Caco-2 (cell line): ENCODE measurements around the gene LARGE2. TPM values are rescaled to one million over a fixed set of nuclear protein-coding genes. Genes with fewer than 3 reads are reported as not detected.

ENCODE experiments used
- BruUV-seq: library from RNA; stranded (reverse); fragments of 400-500 nt; replicated peaks from 2 replicates; lab custom pipeline; 2021; lab: Mats Ljungman, UMichigan
- CTCF ChIA-PET: fragments of 300-600 bp; sonication (Branson Sonifier 250); formaldehyde crosslinking; loops from one replicate; lab custom pipeline; 2022; ENCODE audit warnings: antibody characterized with exemption; lab: Charles Lee
- POLR2A ChIA-PET: fragments of 300-600 bp; sonication (Branson Sonifier 250); formaldehyde crosslinking; loops from one replicate; lab custom pipeline; 2022; ENCODE audit warnings: antibody characterized with exemption; lab: Charles Lee
- DNase-seq, 2 experiments: peaks; one replicate each; pipeline versions ENCODE4 v3.0.0 to v3.0.0-alpha.2; 2020 to 2022
- H3K27me3 ChIP-seq: replicated peaks from 2 replicates; pipeline ENCODE4 v1.6.0; 2011; ENCODE audit warnings: low read length; ENCODE audit not compliant: control insufficient read depth, insufficient read depth
- H3K36me3 ChIP-seq: 2 replicates; pipeline ENCODE4 v1.5.1; 2011; ENCODE audit warnings: low read length; ENCODE audit not compliant: control insufficient read depth, insufficient read depth
- H3K4me1 ChIP-seq: fragments of 250-450 bp; sonication (Bioruptor Pico); 2 replicates; pipeline ENCODE4 v1.5.1; 2020; ENCODE audit warnings: mild to moderate bottlenecking
- H3K4me3 ChIP-seq: 2 replicates; pipeline ENCODE4 v1.5.1; 2011; ENCODE audit warnings: low read depth, mild to moderate bottlenecking, control low read depth, low read length
- H3K9me3 ChIP-seq: fragments of 250-450 bp; sonication (Bioruptor Pico); 2 replicates; pipeline ENCODE4 v1.5.1; 2020; ENCODE audit warnings: mild to moderate bottlenecking, moderate library complexity
- H3K27ac Mint-ChIP-seq: one replicate; pipeline ENCODE4 v1.8.0; 2022; ENCODE audit warnings: mixed read lengths; ENCODE audit not compliant: unreplicated experiment
- H3K27me3 Mint-ChIP-seq: one replicate; pipeline ENCODE4 v1.8.0; 2022; ENCODE audit warnings: mixed read lengths; ENCODE audit not compliant: insufficient read depth, unreplicated experiment
- H3K36me3 Mint-ChIP-seq: one replicate; pipeline ENCODE4 v1.8.0; 2022; ENCODE audit warnings: mild to moderate bottlenecking, mixed read lengths; ENCODE audit not compliant: insufficient read depth, unreplicated experiment
- H3K4me1 Mint-ChIP-seq: one replicate; pipeline ENCODE4 v1.8.0; 2022; ENCODE audit warnings: low read depth, mixed read lengths; ENCODE audit not compliant: unreplicated experiment
- H3K4me3 Mint-ChIP-seq: one replicate; pipeline ENCODE4 v1.8.0; 2022; ENCODE audit warnings: mild to moderate bottlenecking, moderate library complexity, mixed read lengths; ENCODE audit not compliant: unreplicated experiment
- H3K9me3 Mint-ChIP-seq: one replicate; pipeline ENCODE4 v1.8.0; 2022; ENCODE audit warnings: mixed read lengths; ENCODE audit not compliant: unreplicated experiment
- CTCF ChIP-seq, 2 experiments: fragments of 200-600 bp in 1 of 2; IDR thresholded peaks; 1 replicate in 1 of 2; 2 replicates in 1 of 2; pipeline versions ENCODE4 v1.5.1 to v1.8.0; 2011 to 2022; ENCODE audit warnings: antibody characterized with exemption in 1 of 2, control low read depth in 1 of 2, inconsistent platforms in 1 of 2, low read depth in 1 of 2, low read length in 1 of 2, mild to moderate bottlenecking in 1 of 2, moderate library complexity in 1 of 2; ENCODE audit not compliant: insufficient read depth in 1 of 2, severe bottlenecking in 1 of 2, unreplicated experiment in 1 of 2
- intact Hi-C: fragments of 100-400 bp; cut with micrococcal nuclease; formaldehyde crosslinking; loops from one replicate; pipeline ENCODE4 v1.10.0; 2022; ENCODE audit not compliant: unreplicated experiment
- total RNA-seq: library from RNA; stranded (reverse); gene quantifications from 2 replicates; pipeline ENCODE4 v1.2.3, GENCODE V29; 2022

Gene LARGE2
- total RNA-seq, 1 experiment from 2014 or later = 67.4 TPM

GRCh38 chr11:45901626-45902025 lies 20.8 kb upstream of the LARGE2 start:
- H3K4me3 ChIP-seq = no peak overlapping the region
- H3K9me3 Mint-ChIP-seq = no peaks in the 10 kb centered on the region
- no peak for TF ChIP-seq CTCF (IDR thresholded peaks at IDR 0.05; ENCODE audit: insufficient read depth in 1 of 2, low read depth in 1 of 2, low read length in 1 of 2, severe bottlenecking in 1 of 2, unreplicated experiment in 1 of 2)
- no peak overlapping the region for H3K27ac Mint-ChIP-seq
- ChIA-PET POLR2A (no interaction called here), CTCF (interaction anchor here (0.6 kb wide), 1 partner anchor 55 kb away, joined by 3 read pairs; no protein-coding TSS in a partner anchor)
- peaks cover 4% of the 10 kb centered on the region for H3K27me3 Mint-ChIP-seq
- no peaks in the 10 kb centered on the region for H3K36me3 ChIP-seq
- intact Hi-C loops = no loop called here
- peaks cover 10% of the 10 kb centered on the region for H3K4me1 ChIP-seq
- no TSS peak for BruUV-seq
- H3K4me3 Mint-ChIP-seq = no peak overlapping the region
- peaks cover 8% of the 10 kb centered on the region for H3K4me1 Mint-ChIP-seq
- H3K36me3 Mint-ChIP-seq = peaks cover 22% of the 10 kb centered on the region
- H3K9me3 ChIP-seq = no peaks in the 10 kb centered on the region
- H3K27me3 ChIP-seq = no peaks in the 10 kb centered on the region
- DNase-seq = no peak

- no peak for TF ChIP-seq CTCF (IDR thresholded peaks at IDR 0.05; ENCODE audit: insufficient read depth in 1 of 2, low read depth in 1 of 2, low read length in 1 of 2, severe bottlenecking in 1 of 2, unreplicated experiment in 1 of 2)
- H3K36me3 Mint-ChIP-seq = peaks cover 28% of the 10 kb centered on the region
- H3K4me1 Mint-ChIP-seq = peaks cover 8% of the 10 kb centered on the region
- H3K27ac Mint-ChIP-seq = no peak overlapping the region
- no peaks in the 10 kb centered on the region for H3K9me3 Mint-ChIP-seq
- Histone ChIP-seq H3K27me3 (no peaks in the 10 kb centered on the region), H3K36me3 (no peaks in the 10 kb centered on the region), H3K4me3 (no peak overlapping the region), H3K9me3 (no peaks in the 10 kb centered on the region), H3K4me1 (peaks cover 10% of the 10 kb centered on the region)
- H3K27me3 Mint-ChIP-seq = peaks cover 3% of the 10 kb centered on the region
- POLR2A ChIA-PET = no interaction called here
- CTCF ChIA-PET = no interaction called here
- no peak for DNase-seq
- no peak overlapping the region for H3K4me3 Mint-ChIP-seq
- BruUV-seq = no TSS peak
- intact Hi-C loops = no loop called here
Observed at GRCh38 chr11:45902452-45903380, 19.7 kb upstream of the LARGE2 start.

- no TSS peak for BruUV-seq
- TF ChIP-seq CTCF (IDR thresholded peaks at IDR 0.05; ENCODE audit: insufficient read depth in 1 of 2, low read depth in 1 of 2, low read length in 1 of 2, severe bottlenecking in 1 of 2, unreplicated experiment in 1 of 2) = no peak
- POLR2A ChIA-PET = no interaction called here
- Mint-ChIP-seq H3K36me3 (peaks cover 41% of the 10 kb centered on the region), H3K4me3 (no peak overlapping the region), H3K27me3 (no peaks in the 10 kb centered on the region), H3K4me1 (peaks cover 8% of the 10 kb centered on the region), H3K9me3 (no peaks in the 10 kb centered on the region), H3K27ac (no peak overlapping the region)
- no peaks in the 10 kb centered on the region for H3K9me3 ChIP-seq
- DNase-seq = no peak
- no peaks in the 10 kb centered on the region for H3K36me3 ChIP-seq
- intact Hi-C loops = no loop called here
- CTCF ChIA-PET = no interaction called here
- H3K4me3 ChIP-seq = no peak overlapping the region
- H3K27me3 ChIP-seq = no peaks in the 10 kb centered on the region
- peaks cover 4% of the 10 kb centered on the region for H3K4me1 ChIP-seq
Observed at GRCh38 chr11:45904309-45904915, 18.0 kb upstream of the LARGE2 start.
